ENCODE measurements around the gene CLEC20A.

GRCh38 chr1:178497903-178498478 is 1.2 kb upstream of the CLEC20A start:
- TF ChIP-seq CTCF (conservative IDR thresholded peaks at IDR 0.05; ENCODE audit: low read depth, low read length) (no peak), EZH2 (IDR thresholded peaks at IDR 0.05; ENCODE audit: low read length, unreplicated experiment) (no peak)

Measured in PC-3 (cell line).